Body of pancreas (tissue), 4 donors: Measurements from ENCODE around the gene ANO2. TPM values are rescaled to one million over a fixed set of nuclear protein-coding genes. Genes with fewer than 3 reads are reported as not detected.

Source experiments
- ATAC-seq: fragments of 150-250 bp; one replicate; pipeline ENCODE4 v1.9.1; 2016
- DNase-seq, 4 donors: peaks; one replicate each; pipeline ENCODE4 v3.0.0-alpha.2; 2019
- H3K27ac ChIP-seq, 4 donors: fragments of 200-600 bp; sonication (generic); 1 replicate in 3 of 4; 2 replicates in 1 of 4; pipeline versions ENCODE4 v1.5.1 to v1.6.1; 2016 to 2019; ENCODE audit warnings: mild to moderate bottlenecking in 1 of 4, mixed read lengths in 1 of 4, moderate library complexity in 1 of 4
- H3K27me3 ChIP-seq, 2 donors: fragments of 200-600 bp; sonication (generic); one replicate each; pipeline ENCODE4 v1.6.0; 2016; ENCODE audit warnings: mild to moderate bottlenecking in 1 of 2
- H3K36me3 ChIP-seq, 2 donors: fragments of 200-600 bp; sonication (generic); replicated peaks in 1 of 2; 2 replicates each; pipeline ENCODE4 v1.5.1; 2016; ENCODE audit warnings: low read depth in 2 of 2; ENCODE audit not compliant: insufficient read depth in 1 of 2
- H3K4me1 ChIP-seq: fragments of 200-600 bp; sonication (generic); one replicate; pipeline ENCODE4 v1.6.0; 2016
- H3K4me3 ChIP-seq, 2 donors: fragments of 200-600 bp; sonication (generic); 1 replicate in 1 of 2; 2 replicates in 1 of 2; pipeline ENCODE4 v1.5.1; 2016 to 2019
- H3K9me3 ChIP-seq, 3 donors: fragments of 200-600 bp; sonication (generic); 1 replicate in 2 of 3; 2 replicates in 1 of 3; pipeline ENCODE4 v1.5.1; 2016
- CTCF ChIP-seq, 7 experiments: fragments of 450-650 bp in 4 of 7; fragments of 200-600 bp in 3 of 7; sonication (generic) in 3 of 7; IDR thresholded peaks; one replicate each; pipeline ENCODE4 v1.5.1; 2016 to 2019; ENCODE audit warnings: antibody characterized with exemption in 7 of 7
- POLR2A ChIP-seq, 3 donors: fragments of 450-650 bp; IDR thresholded peaks; one replicate each; pipeline ENCODE4 v1.6.1; 2016; ENCODE audit warnings: antibody characterized with exemption in 3 of 3, mild to moderate bottlenecking in 2 of 3
- WGBS, 2 donors: methylation state at CpG; one replicate each; pipeline ENCODE4 v1.1.5; 2017; 5-methylcytosine and 5-hydroxymethylcytosine counted together
- intact Hi-C: fragments of 100-400 bp; cut with DNase I; formaldehyde crosslinking; loops from one replicate; pipeline ENCODE4 v1.15.1; 2023
- total RNA-seq, 2 donors: library from RNA; depleted of rRNA; stranded (reverse); fragments of >200 nt; gene quantifications; one replicate each; pipeline ENCODE4 v1.1.0, GENCODE V29; 2016

ANO2 gene
- total RNA-seq, 2 donors from 2014 or later = 2.1 to 4.3 TPM

- intact Hi-C loops = no loop called here
- H3K27ac ChIP-seq = no peak overlapping the region
- DNase-seq = no peak
- H3K36me3 ChIP-seq = no peaks in the 10 kb centered on the region
- H3K4me1 ChIP-seq = no peaks in the 10 kb centered on the region
- TF ChIP-seq CTCF (IDR thresholded peaks at IDR 0.05) (no peak), POLR2A (IDR thresholded peaks at IDR 0.05) (no peak)
- H3K9me3 ChIP-seq = no peaks in the 10 kb centered on the region
- 49 to 50% methylated on average over 3 of the region's 3 CpGs for WGBS, 2 donors
- ATAC-seq = no peak
- H3K27me3 ChIP-seq = no peaks in the 10 kb centered on the region
- no peak overlapping the region for H3K4me3 ChIP-seq
Measured at GRCh38 chr12:5912011-5912410, 33.0 kb downstream of the ANO2 start.

GRCh38 chr12:5910790-5911548 lies 34.1 kb downstream of the ANO2 start:
- H3K27me3 ChIP-seq = no peaks in the 10 kb centered on the region
- H3K36me3 ChIP-seq = no peaks in the 10 kb centered on the region
- no peaks in the 10 kb centered on the region for H3K9me3 ChIP-seq
- intact Hi-C loops = no loop called here
- WGBS, 2 donors = 43 to 45% methylated on average over 7 of the region's 7 CpGs
- no peak for TF ChIP-seq CTCF (IDR thresholded peaks at IDR 0.05)
- no peak for TF ChIP-seq POLR2A (IDR thresholded peaks at IDR 0.05)
- no peaks in the 10 kb centered on the region for H3K4me1 ChIP-seq
- no peak overlapping the region for H3K4me3 ChIP-seq
- H3K27ac ChIP-seq = no peak overlapping the region
- no peak for ATAC-seq
- DNase-seq = no peak

- intact Hi-C loops = no loop called here
- no peaks in the 10 kb centered on the region for H3K4me1 ChIP-seq
- TF ChIP-seq CTCF (IDR thresholded peaks at IDR 0.05) = no peak
- no peak for TF ChIP-seq POLR2A (IDR thresholded peaks at IDR 0.05)
- no peak for ATAC-seq
- H3K27ac ChIP-seq = no peak overlapping the region
- no peak for DNase-seq
- H3K9me3 ChIP-seq = no peaks in the 10 kb centered on the region
- no peak overlapping the region for H3K4me3 ChIP-seq
- H3K27me3 ChIP-seq = no peaks in the 10 kb centered on the region
- WGBS, 2 donors = 54% methylated on average over 4 to 5 of the region's 5 CpGs
- no peaks in the 10 kb centered on the region for H3K36me3 ChIP-seq
Measured at GRCh38 chr12:5909560-5909959, 35.5 kb downstream of the ANO2 start.

GRCh38 chr12:5908251-5908650 lies 36.8 kb downstream of the ANO2 start:
- 65 to 66% methylated on average over 5 to 7 of the region's 7 CpGs for WGBS, 2 donors
- no peaks in the 10 kb centered on the region for H3K4me1 ChIP-seq
- TF ChIP-seq CTCF (IDR thresholded peaks at IDR 0.05) = no peak
- H3K4me3 ChIP-seq = no peak overlapping the region
- intact Hi-C loops = no loop called here
- H3K9me3 ChIP-seq = no peaks in the 10 kb centered on the region
- ATAC-seq (no peak), DNase-seq (no peak)
- no peaks in the 10 kb centered on the region for H3K36me3 ChIP-seq
- H3K27me3 ChIP-seq = no peaks in the 10 kb centered on the region
- H3K27ac ChIP-seq = no peak overlapping the region

- no peak for DNase-seq
- H3K27me3 ChIP-seq = no peaks in the 10 kb centered on the region
- 56 to 77% methylated on average over 7 to 10 of the region's 10 CpGs for WGBS, 2 donors
Measured at GRCh38 chr12:5907807-5908206, 37.3 kb downstream of the ANO2 start.

More at GRCh38 chr12:5907807-5908206, 37.3 kb downstream of the ANO2 start:
- Histone ChIP-seq H3K36me3 (no peaks in the 10 kb centered on the region), H3K4me1 (no peaks in the 10 kb centered on the region), H3K4me3 (no peak overlapping the region), H3K27ac (no peak overlapping the region), H3K9me3 (no peaks in the 10 kb centered on the region)
- no peak for ATAC-seq
- intact Hi-C loops = no loop called here
- TF ChIP-seq CTCF (IDR thresholded peaks at IDR 0.05) (no peak), POLR2A (IDR thresholded peaks at IDR 0.05) (no peak)
